ENCODE results near the gene NCBP3.

DNA sequence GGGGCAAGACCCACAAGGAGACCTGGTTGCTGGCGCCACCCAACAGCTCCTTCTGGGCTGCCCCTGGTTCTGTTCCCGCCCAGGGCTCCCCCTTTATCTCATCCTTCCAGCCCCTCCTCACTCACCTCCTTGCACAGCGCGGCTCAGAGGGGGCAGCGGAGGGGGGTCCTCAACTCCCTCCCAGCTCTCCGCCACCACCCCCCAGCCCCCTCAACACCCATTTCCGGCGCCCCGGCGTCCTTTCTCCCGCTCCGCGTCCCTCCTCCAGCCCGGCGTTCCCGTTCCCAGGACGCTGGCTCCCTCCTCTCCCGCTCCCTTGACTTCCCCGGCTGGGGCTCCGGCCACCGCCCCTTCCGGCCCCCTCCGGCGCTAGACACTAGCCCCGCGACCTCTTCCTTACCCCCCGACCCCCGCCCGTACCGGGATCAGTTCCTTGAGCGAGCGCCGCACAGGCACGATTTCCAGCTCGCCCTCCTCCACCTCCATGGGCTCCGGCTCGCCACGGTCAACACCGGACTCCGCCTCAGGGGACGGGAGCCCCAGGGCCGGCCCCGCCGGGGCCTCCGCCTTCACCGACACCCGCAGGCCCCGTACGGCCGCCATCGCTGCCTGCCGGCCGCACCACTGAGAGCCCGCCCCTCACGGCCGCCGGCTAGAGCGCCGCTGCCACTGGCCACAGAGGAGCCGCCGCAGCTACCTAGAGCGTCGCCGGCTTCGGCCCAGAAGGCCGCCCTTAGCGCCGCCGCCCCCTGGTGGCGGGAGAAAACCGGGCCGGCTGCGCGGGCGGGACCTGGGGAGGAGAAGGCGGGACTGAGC is at the start of gene NCBP3:
- TF ChIP-seq, protein P1, sequence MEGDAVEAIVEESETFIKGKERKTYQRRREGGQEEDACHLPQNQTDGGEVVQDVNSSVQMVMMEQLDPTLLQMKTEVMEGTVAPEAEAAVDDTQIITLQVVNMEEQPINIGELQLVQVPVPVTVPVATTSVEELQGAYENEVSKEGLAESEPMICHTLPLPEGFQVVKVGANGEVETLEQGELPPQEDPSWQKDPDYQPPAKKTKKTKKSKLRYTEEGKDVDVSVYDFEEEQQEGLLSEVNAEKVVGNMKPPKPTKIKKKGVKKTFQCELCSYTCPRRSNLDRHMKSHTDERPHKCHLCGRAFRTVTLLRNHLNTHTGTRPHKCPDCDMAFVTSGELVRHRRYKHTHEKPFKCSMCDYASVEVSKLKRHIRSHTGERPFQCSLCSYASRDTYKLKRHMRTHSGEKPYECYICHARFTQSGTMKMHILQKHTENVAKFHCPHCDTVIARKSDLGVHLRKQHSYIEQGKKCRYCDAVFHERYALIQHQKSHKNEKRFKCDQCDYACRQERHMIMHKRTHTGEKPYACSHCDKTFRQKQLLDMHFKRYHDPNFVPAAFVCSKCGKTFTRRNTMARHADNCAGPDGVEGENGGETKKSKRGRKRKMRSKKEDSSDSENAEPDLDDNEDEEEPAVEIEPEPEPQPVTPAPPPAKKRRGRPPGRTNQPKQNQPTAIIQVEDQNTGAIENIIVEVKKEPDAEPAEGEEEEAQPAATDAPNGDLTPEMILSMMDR (IDR thresholded peaks at IDR 0.05): peak; percentile 83 to 98 (median 96)
- TF ChIP-seq POLR2AphosphoS5 (IDR thresholded peaks at IDR 0.05) (peak; percentile 93), POLR2A (IDR thresholded peaks at IDR 0.05) (peak; percentile 86)

Measured in prostate gland (tissue), 2 donors.